Activated naive CD8-positive, alpha-beta T cell treated with anti-CD3 and anti-CD28 coated beads, Interleukin-2, amount 50 U/mL, for 16 hours (primary cell): ENCODE data around the gene NCKIPSD.
A peak's percentile ranks its signal among the peaks of the same experiment; 100 is the strongest.
"Not testable (repeated sequence)": the region's sequence is repeated elsewhere in the genome, so short reads cannot be mapped to it uniquely, and the experiment has no call there.

Experiments used
- DNase-seq: peaks from one replicate; pipeline ENCODE4 v3.0.0-alpha.2; 2020; ENCODE audit warnings: low read depth, low spot score

Gene NCKIPSD

DNA sequence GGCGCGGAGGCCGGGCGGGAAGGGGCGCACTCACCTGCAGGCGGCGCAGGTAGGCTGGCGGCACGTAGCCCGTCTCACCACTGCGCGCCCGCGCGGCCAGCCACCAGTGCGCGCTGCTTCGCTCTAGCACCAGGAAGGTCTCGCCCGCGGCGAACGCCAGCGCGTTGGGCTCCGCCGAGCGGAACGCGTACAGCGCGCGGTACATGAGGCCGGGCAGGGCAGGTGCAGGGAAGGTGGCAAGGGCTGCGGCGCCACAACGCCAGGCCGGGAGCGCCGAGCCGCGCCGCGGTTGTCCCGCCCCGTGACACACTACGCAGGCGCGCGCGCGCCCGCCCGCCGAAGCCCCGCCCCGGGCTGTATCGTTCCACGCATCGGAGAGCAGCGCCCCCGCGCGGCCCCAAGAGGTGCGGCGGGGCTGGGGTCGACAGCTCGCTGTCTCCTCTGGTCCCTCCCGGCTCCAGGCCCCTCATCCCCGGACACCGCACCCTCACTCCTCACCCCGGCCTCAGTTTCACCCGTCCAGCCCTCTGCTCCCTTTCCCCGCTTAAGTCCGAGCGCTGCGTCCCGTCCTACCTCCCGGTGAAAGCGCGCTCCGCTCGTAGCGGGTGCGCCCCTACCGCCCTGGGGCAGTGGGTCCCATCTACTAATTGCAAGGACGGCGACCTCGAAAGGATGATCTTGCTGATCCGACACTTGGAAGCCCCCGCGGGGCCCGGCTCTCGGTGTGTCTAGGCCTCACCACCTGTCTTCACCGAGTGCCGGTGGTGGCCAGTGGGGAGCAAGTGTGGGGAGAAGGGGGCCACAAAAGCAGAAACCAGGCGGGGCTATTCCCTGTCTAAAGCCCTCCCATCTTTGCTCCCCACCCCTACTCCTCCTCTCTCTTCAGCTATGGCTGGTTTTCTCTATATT, at the start of gene NCKIPSD:
Gene NCKIPSD (minus strand): TSS at position 313 of the 909 bp plus-strand sequence. CDS start 108 bp downstream, at position 205.
- peak; percentile 79 for DNase-seq

GRCh38 chr3:48735075-48735767, 49.5 kb upstream of the NCKIPSD start:
- not testable (repeated sequence) for DNase-seq

- DNase-seq, result not testable (repeated sequence)
Measured at GRCh38 chr3:48734541-48734940, 48.8 kb upstream of the NCKIPSD start.

- not testable (repeated sequence) for DNase-seq
Measured at GRCh38 chr3:48733752-48734518, 48.2 kb upstream of the NCKIPSD start.

DNA sequence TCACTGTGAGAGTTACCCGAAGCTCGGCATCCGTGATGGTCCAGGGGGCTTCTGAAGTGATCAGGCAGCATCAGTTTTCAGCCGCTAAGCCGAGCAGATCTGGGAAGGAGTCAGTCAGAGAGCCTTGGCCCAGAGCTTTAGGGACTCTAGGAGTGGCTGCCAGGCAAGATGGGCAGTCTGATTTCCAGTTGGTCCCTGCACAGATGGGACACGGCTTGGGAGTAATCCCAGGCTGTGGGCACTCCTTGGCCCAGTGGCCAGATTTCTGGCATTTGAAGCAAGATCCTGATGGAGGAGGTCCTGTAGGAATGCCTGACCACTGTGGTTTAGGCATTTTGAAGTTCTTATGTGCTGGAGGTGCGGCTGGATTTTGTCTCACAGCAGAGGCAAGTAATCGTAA, 41.8 kb upstream of the NCKIPSD start:
- DNase-seq, result no peak

DNA sequence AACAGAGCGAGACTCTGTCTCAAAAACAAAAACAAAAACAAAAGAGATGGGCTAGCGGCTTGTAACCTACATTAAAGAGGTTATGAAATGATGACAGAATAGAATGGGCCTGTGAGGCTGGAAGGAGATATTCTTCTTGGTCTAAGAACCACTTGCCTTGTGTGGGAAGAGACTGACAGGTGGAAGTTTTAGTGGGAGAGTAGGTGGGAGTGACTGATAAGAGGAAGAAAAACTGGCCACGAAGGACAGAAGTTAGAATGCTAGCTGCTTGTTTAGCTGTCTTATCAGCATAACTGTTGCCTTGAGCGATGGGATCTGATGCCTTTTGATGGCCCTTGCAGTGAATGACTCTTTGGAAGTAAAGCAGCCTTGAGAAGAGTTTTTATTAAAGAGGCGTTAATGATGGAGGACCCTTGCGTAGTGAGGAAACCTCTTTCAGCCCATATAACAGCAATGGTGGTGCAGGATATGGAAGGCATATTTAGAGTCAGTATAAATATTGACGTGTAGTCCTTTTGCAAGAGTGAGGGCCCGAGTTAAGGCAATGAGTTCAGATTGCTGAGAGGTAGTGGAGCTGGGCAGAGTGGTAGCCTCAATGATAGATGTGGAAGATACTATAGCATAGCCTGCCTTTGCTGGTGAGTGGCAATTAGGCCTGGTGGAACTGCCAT, 39.6 kb upstream of the NCKIPSD start:
- DNase-seq, result not testable (repeated sequence)

GRCh38 chr3:48723725-48724124, 38.0 kb upstream of the NCKIPSD start:
- no peak for DNase-seq

- DNase-seq, result not testable (repeated sequence)
Measured at GRCh38 chr3:48723293-48723692, 37.6 kb upstream of the NCKIPSD start.

DNA sequence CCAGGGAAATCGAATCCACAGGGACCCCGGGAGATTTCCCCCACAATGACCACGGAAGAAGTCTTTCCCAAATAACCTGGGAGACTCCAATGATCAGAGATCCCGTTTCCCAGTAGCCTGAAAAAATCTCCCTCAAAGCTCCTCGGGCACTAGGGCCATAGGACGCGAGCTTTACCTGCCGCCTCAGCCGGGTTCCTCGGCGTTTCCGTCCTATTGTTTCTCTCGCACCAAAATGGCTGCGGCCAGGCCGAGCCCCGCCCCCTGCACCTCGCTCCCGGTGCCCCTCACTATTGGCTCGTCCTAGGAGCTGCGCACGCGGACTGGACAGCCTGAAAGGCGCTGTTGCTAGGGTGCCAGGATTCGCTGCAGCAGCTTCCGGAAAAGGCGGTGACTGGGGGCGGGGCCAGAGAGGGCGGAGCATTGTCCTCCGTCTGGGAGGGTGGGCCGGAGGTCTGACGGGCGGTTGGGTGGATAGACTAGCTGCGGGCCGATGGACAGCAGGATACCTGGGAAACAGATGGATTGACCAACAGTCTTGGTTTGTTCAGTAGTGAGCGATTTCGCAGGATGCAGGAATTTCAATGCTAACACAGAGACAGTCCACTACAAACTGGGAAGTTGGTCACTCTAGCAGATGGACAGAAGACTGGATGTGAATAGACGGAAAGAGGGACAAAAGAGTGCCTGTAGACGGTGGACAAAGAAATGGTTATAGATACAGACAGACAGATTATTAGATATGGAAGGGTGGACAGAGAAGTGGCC, 31.4 kb upstream of the NCKIPSD start, which contains the start of gene IP6K2:
Gene IP6K2 (minus strand): TSS at position 240 of the 765 bp plus-strand sequence. CDS start 21,930 bp downstream, outside the sequence.
- peak; percentile 99 for DNase-seq

DNA sequence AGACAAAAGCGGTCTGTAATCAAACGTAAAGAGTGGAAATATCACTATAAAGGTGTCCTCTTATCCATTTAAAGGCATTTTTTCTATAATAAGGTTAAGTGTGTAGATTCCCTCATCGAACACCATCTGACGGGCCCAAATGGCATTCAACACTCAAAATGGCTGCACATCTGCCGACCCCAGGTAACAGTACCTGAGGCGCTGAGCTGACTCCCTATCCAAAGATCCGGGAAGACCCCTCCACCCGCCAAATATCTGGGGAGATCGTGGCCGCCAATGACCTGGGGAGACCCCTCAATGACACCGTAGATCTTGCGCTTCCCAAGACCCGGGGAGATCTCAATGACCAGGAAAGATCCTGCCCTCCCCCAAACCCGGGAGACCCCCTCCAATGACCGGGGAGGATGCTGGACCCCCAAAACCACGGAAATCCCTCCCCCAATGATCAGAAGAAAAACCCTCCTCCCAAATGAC, 30.8 kb upstream of the NCKIPSD start:
- no peak for DNase-seq

GRCh38 chr3:48715174-48715800, 29.6 kb upstream of the NCKIPSD start:
- DNase-seq, result no peak

DNA sequence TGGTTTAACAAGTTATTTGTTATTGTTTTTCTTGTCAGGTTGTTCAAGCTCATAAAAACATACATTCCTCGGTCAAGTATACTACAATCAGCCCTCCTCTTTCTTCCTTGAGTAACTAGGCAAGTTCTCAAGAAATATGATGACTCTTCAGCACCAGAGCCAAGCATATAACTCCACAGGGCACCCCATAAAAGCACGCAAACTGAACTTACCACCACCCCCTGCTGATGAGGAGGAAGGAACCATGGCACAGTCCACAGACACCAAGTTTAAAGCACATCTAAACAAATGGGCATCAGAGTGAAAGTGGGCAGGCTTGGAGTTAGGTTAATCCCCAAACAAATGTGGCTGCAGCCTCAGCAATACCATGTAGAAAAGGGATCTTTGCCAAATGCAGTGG, 26.0 kb upstream of the NCKIPSD start:
- no peak for DNase-seq

DNA sequence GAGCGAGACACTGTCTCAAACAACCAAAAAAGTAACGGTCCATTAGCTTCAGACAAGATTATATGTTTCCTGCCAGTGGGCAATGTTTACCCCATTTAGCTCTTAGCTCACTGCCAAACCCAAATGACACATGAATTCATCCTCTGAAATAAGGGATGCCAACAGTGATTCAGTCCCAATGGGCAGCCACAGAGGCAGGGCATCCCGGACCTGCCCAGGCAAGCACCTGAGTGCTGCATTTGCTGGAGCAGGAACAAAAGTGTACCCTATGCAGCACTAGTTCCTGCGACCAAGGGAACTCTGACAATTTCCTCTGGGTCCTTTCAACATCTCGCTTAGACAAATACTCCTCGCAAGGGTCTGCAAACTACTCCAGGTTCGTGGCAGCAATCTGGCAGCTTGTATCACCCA, 23.3 kb upstream of the NCKIPSD start:
- no peak for DNase-seq

- no peak for DNase-seq
Measured at GRCh38 chr3:48708481-48708889, 22.8 kb upstream of the NCKIPSD start.

DNA sequence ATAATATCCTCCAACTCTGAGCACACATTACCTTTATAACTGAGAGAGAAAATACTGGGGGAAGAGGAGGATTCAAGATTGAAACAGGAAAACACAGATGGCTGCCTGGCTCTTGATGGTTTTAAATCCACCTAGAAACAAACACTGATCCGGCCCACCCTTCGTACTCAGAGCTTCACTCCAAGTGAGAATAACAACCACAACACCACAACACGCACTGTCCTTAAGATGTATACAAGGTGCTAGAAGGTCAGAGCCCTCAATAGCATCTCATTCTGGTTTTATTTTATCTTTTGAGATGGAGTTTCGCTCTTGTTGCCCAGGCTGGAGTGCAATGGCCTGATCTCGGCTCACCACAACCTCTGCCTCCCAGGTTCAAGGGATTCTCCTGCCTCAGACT, 21.4 kb upstream of the NCKIPSD start:
- no peak for DNase-seq

GRCh38 chr3:48702320-48702920, 16.7 kb upstream of the NCKIPSD start:
- no peak for DNase-seq

DNA sequence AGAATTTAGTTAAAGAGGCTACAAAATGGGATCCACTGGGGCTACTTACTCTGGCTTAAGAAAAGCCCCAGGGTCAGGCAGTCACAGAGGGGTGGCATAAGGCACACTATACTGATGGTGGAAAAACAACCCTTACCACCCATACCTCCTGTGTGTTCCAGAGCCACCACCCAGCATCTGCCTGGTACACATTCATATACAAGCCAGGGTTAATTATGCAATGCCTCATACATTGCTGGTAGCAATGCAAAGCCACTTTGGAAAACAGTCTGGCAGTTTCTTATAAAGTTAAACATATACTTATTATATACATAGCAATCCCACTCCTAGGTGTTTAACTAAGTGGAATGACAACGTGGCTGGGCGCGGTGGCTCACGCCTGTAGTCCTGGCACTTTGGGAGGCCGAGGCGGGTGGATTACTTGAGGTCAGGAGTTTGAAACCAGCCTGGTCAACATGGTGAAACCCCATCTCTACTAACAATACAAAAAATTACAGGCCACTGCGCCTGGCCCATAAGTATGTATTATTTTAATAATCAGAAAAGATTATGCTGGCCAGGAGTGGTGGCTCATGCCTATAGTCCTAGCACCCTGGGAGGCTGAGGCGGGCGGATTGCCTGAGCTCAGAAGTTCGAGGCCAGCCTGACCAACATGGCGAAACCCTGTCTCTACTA, 15.2 kb upstream of the NCKIPSD start:
- DNase-seq, result no peak

DNA sequence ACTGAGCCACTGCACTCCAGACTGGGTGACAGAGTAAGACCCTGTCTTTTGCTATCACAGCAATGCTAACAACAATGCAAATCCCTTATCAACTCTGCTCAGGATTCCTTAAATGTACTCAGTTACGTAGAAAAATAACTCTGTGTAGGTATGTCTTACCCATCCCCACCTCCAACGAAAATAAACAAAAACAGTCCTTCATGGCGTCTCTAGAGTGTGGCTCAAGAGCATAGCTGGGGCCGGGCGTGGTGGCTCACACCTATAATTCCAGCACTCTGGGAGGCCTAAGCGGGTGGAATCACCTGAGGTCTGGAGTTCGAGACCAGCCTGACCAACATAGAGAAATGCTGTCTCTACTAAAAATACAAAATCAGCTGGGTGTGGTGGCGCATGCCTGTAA, 13.2 kb upstream of the NCKIPSD start:
- DNase-seq, result no peak

GRCh38 chr3:48697952-48698351, 12.2 kb upstream of the NCKIPSD start:
- no peak for DNase-seq
